ENCODE measurements around the gene CITED2.

Gene CITED2

DNA sequence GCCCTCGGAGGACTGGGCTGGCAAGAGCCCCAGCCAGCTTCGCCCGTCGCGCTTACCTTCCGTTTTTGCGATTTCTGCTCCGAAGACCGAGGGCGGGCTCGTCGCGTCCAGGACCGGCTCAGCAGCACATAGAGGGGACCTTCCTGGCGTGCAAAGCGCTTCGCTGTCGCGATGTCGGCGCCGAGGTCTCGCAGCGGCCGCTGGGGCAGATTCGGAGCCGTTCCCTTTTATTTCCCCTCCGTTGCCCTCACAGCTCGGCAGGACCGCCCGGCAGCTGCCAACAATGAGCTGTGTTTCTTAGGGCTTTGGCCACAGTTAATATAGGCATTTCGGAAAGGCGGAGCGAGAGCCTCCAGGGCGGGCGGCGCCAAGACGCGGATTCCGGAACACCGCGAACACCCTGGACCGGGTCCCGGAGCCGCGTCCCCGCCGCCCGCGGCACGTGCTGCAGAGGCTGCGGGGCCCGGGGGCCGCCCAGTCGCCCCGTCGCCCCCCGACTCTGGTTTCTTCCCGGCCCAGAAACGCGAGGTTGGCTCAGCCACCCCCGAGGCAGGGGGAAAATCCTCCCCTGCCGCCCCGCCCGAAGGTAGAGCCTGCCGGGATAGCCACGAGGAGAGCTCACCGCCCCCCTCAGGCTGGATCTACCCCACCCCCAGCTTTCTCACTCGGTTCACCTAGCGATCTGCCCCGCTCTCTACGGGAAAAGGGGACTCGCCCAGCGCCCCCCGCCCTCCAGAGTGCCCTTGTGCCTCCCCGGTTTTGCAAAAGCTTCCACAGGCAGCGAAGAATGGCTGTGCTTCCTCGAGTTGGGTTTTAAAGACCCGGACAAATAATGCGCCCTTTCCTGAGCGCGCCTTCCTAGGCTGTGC is at the start of gene CITED2 (continued):
- TF ChIP-seq ZNF423 (tag by site-specific recombination; IDR thresholded peaks at IDR 0.05): no peak
- TF ChIP-seq, protein P1, sequence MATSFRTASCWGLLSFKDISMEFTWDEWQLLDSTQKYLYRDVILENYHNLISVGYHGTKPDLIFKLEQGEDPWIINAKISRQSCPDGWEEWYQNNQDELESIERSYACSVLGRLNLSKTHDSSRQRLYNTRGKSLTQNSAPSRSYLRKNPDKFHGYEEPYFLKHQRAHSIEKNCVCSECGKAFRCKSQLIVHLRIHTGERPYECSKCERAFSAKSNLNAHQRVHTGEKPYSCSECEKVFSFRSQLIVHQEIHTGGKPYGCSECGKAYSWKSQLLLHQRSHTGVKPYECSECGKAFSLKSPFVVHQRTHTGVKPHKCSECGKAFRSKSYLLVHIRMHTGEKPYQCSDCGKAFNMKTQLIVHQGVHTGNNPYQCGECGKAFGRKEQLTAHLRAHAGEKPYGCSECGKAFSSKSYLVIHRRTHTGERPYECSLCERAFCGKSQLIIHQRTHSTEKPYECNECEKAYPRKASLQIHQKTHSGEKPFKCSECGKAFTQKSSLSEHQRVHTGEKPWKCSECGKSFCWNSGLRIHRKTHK (tag by site-specific recombination; IDR thresholded peaks at IDR 0.05): no peak
- TF ChIP-seq KLF8 (tag by site-specific recombination; IDR thresholded peaks at IDR 0.05): peak; percentile 59
- no peak for TF ChIP-seq ZNF302 (tag by site-specific recombination; IDR thresholded peaks at IDR 0.05; ENCODE audit: low read depth)
- peak; percentile 69; the same call in 1 of the 2 replicates for TF ChIP-seq ZNF837 (tag by site-specific recombination; IDR thresholded peaks at IDR 0.05)
- no peak for TF ChIP-seq ZNF433 (tag by site-specific recombination; IDR thresholded peaks at IDR 0.05; ENCODE audit: low read depth)
- no peak for TF ChIP-seq SCRT1 (tag by site-specific recombination; IDR thresholded peaks at IDR 0.05; ENCODE audit: borderline replicate concordance)
- TF ChIP-seq ZNF776 (tag by site-specific recombination; IDR thresholded peaks at IDR 0.05; ENCODE audit: borderline replicate concordance): no peak
- TF ChIP-seq, protein P2, sequence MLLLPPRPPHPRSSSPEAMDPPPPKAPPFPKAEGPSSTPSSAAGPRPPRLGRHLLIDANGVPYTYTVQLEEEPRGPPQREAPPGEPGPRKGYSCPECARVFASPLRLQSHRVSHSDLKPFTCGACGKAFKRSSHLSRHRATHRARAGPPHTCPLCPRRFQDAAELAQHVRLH (tag by site-specific recombination; IDR thresholded peaks at IDR 0.05): peak; percentile 74
- peak; percentile 35; the same call in 1 of the 2 replicates for TF ChIP-seq BCL11B (tag by site-specific recombination; IDR thresholded peaks at IDR 0.05; ENCODE audit: low read depth)
- TF ChIP-seq ZNF654 (tag by site-specific recombination; IDR thresholded peaks at IDR 0.05; ENCODE audit: low read depth): no peak; the same call in 1 of the 2 replicates
- TF ChIP-seq, protein P3, sequence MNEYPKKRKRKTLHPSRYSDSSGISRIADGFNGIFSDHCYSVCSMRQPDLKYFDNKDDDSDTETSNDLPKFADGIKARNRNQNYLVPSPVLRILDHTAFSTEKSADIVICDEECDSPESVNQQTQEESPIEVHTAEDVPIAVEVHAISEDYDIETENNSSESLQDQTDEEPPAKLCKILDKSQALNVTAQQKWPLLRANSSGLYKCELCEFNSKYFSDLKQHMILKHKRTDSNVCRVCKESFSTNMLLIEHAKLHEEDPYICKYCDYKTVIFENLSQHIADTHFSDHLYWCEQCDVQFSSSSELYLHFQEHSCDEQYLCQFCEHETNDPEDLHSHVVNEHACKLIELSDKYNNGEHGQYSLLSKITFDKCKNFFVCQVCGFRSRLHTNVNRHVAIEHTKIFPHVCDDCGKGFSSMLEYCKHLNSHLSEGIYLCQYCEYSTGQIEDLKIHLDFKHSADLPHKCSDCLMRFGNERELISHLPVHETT (tag by site-specific recombination; IDR thresholded peaks at IDR 0.05): peak; percentile 49; the same call in 1 of the 2 replicates
- TF ChIP-seq ZNF37A (tag by site-specific recombination; IDR thresholded peaks at IDR 0.05): 0 out of 2 replicates have a peak, but pooled peaks have one; percentile 29
- TF ChIP-seq ZNF510 (tag by site-specific recombination; IDR thresholded peaks at IDR 0.05; ENCODE audit: insufficient replicate concordance): no peak
- no peak for TF ChIP-seq ZNF121 (tag by site-specific recombination; IDR thresholded peaks at IDR 0.05)
- TF ChIP-seq ZNF501 (tag by site-specific recombination; IDR thresholded peaks at IDR 0.05): peak; percentile 99
- no peak for TF ChIP-seq BCL11A (tag by site-specific recombination; IDR thresholded peaks at IDR 0.05; ENCODE audit: low read depth)
- TF ChIP-seq KLF1 (tag by site-specific recombination; IDR thresholded peaks at IDR 0.05): no peak
- peak; percentile 79 for TF ChIP-seq SP7 (tag by site-specific recombination; IDR thresholded peaks at IDR 0.05)
- peak; percentile 85 for TF ChIP-seq GLI4 (tag by site-specific recombination; IDR thresholded peaks at IDR 0.05)
- TF ChIP-seq, protein P4, sequence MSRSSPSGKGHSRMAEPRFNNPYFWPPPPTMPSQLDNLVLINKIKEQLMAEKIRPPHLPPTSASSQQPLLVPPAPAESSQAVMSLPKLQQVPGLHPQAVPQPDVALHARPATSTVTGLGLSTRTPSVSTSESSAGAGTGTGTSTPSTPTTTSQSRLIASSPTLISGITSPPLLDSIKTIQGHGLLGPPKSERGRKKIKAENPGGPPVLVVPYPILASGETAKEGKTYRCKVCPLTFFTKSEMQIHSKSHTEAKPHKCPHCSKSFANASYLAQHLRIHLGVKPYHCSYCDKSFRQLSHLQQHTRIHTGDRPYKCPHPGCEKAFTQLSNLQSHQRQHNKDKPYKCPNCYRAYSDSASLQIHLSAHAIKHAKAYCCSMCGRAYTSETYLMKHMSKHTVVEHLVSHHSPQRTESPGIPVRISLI (tag by site-specific recombination; IDR thresholded peaks at IDR 0.05): no peak
- TF ChIP-seq, protein P5, sequence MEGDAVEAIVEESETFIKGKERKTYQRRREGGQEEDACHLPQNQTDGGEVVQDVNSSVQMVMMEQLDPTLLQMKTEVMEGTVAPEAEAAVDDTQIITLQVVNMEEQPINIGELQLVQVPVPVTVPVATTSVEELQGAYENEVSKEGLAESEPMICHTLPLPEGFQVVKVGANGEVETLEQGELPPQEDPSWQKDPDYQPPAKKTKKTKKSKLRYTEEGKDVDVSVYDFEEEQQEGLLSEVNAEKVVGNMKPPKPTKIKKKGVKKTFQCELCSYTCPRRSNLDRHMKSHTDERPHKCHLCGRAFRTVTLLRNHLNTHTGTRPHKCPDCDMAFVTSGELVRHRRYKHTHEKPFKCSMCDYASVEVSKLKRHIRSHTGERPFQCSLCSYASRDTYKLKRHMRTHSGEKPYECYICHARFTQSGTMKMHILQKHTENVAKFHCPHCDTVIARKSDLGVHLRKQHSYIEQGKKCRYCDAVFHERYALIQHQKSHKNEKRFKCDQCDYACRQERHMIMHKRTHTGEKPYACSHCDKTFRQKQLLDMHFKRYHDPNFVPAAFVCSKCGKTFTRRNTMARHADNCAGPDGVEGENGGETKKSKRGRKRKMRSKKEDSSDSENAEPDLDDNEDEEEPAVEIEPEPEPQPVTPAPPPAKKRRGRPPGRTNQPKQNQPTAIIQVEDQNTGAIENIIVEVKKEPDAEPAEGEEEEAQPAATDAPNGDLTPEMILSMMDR (tag by site-specific recombination; IDR thresholded peaks at IDR 0.05): peak; percentile 77
- TF ChIP-seq, protein P6, sequence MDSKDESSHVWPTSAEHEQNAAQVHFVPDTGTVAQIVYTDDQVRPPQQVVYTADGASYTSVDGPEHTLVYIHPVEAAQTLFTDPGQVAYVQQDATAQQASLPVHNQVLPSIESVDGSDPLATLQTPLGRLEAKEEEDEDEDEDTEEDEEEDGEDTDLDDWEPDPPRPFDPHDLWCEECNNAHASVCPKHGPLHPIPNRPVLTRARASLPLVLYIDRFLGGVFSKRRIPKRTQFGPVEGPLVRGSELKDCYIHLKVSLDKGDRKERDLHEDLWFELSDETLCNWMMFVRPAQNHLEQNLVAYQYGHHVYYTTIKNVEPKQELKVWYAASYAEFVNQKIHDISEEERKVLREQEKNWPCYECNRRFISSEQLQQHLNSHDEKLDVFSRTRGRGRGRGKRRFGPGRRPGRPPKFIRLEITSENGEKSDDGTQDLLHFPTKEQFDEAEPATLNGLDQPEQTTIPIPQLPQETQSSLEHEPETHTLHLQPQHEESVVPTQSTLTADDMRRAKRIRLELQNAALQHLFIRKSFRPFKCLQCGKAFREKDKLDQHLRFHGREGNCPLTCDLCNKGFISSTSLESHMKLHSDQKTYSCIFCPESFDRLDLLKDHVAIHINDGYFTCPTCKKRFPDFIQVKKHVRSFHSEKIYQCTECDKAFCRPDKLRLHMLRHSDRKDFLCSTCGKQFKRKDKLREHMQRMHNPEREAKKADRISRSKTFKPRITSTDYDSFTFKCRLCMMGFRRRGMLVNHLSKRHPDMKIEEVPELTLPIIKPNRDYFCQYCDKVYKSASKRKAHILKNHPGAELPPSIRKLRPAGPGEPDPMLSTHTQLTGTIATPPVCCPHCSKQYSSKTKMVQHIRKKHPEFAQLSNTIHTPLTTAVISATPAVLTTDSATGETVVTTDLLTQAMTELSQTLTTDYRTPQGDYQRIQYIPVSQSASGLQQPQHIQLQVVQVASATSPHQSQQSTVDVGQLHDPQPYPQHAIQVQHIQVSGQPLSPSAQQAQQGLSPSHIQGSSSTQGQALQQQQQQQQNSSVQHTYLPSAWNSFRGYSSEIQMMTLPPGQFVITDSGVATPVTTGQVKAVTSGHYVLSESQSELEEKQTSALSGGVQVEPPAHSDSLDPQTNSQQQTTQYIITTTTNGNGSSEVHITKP (tag by site-specific recombination; IDR thresholded peaks at IDR 0.05): peak; percentile 91
- no peak for TF ChIP-seq ZNF529 (tag by site-specific recombination; IDR thresholded peaks at IDR 0.05; ENCODE audit: insufficient replicate concordance)
- TF ChIP-seq, protein P7, sequence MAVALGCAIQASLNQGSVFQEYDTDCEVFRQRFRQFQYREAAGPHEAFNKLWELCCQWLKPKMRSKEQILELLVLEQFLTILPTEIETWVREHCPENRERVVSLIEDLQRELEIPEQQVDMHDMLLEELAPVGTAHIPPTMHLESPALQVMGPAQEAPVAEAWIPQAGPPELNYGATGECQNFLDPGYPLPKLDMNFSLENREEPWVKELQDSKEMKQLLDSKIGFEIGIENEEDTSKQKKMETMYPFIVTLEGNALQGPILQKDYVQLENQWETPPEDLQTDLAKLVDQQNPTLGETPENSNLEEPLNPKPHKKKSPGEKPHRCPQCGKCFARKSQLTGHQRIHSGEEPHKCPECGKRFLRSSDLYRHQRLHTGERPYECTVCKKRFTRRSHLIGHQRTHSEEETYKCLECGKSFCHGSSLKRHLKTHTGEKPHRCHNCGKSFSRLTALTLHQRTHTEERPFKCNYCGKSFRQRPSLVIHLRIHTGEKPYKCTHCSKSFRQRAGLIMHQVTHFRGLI (tag by site-specific recombination; IDR thresholded peaks at IDR 0.05): peak; percentile 53; the same call in 1 of the 2 replicates
- TF ChIP-seq MZF1 (tag by site-specific recombination; IDR thresholded peaks at IDR 0.05; ENCODE audit: borderline replicate concordance): peak; percentile 52; the same call in 1 of the 2 replicates
